ENCODE data around the gene ANK3.
"Not testable (repeated sequence)": the region's sequence is repeated elsewhere in the genome, so short reads cannot be mapped to it uniquely, and the experiment has no call there.

ANK3 gene

GRCh38 chr10:60305380-60305892 is 84.2 kb downstream of the ANK3 start:
- DNase-seq (ENCODE audit: low spot score) = no peak

- DNase-seq (ENCODE audit: low spot score) = no peak
Measured at GRCh38 chr10:60304829-60305379, 84.8 kb downstream of the ANK3 start.

GRCh38 chr10:60303778-60304177 is 85.9 kb downstream of the ANK3 start:
- no peak for DNase-seq (ENCODE audit: low spot score)

GRCh38 chr10:60299961-60300883 is 89.5 kb downstream of the ANK3 start:
- no peak for DNase-seq (ENCODE audit: low spot score)

GRCh38 chr10:60299390-60299778 is 90.3 kb downstream of the ANK3 start:
- DNase-seq (ENCODE audit: low spot score) = no peak

GRCh38 chr10:60298408-60299389 is 91.0 kb downstream of the ANK3 start:
- DNase-seq (ENCODE audit: low spot score) = no peak

GRCh38 chr10:60296073-60296472 is 93.6 kb downstream of the ANK3 start:
- DNase-seq (ENCODE audit: low spot score) = no peak

GRCh38 chr10:60295028-60295937 is 94.4 kb downstream of the ANK3 start:
- no peak for DNase-seq (ENCODE audit: low spot score)

- no peak for DNase-seq (ENCODE audit: low spot score)
Measured at GRCh38 chr10:60293581-60294175, 96.0 kb downstream of the ANK3 start.

- DNase-seq (ENCODE audit: low spot score) = no peak
Measured at GRCh38 chr10:60292998-60293397, 96.7 kb downstream of the ANK3 start.

GRCh38 chr10:60292536-60292935 is 97.1 kb downstream of the ANK3 start:
- not testable (repeated sequence) for DNase-seq (ENCODE audit: low spot score)

- no peak for DNase-seq (ENCODE audit: low spot score)
Measured at GRCh38 chr10:60291344-60291930, 98.2 kb downstream of the ANK3 start.

GRCh38 chr10:60290558-60290957 is 99.1 kb downstream of the ANK3 start:
- no peak for DNase-seq (ENCODE audit: low spot score)

- no peak for DNase-seq (ENCODE audit: low spot score)
Measured at GRCh38 chr10:60289800-60290199, 99.9 kb downstream of the ANK3 start.

- no peak for DNase-seq (ENCODE audit: low spot score)
Measured at GRCh38 chr10:60288256-60288655, 101.4 kb downstream of the ANK3 start.

- DNase-seq (ENCODE audit: low spot score) = no peak
Measured at GRCh38 chr10:60286559-60286958, 103.1 kb downstream of the ANK3 start.

GRCh38 chr10:60283397-60283796 is 106.3 kb downstream of the ANK3 start:
- DNase-seq (ENCODE audit: low spot score) = no peak

GRCh38 chr10:60282771-60283353 is 106.8 kb downstream of the ANK3 start:
- no peak for DNase-seq (ENCODE audit: low spot score)

- no peak for DNase-seq (ENCODE audit: low spot score)
Measured at GRCh38 chr10:60281792-60282353, 107.8 kb downstream of the ANK3 start.

GRCh38 chr10:60281331-60281730 is 108.3 kb downstream of the ANK3 start:
- DNase-seq (ENCODE audit: low spot score) = no peak
